IPS-15b (cell line): Measurements from ENCODE around the gene FBXW11.

Source experiments
- H3K27me3 ChIP-seq: one replicate; pipeline ENCODE4 v1.6.1; 2013; ENCODE audit warnings: low read length; ENCODE audit not compliant: control insufficient read depth, insufficient read depth
- H3K36me3 ChIP-seq: one replicate; pipeline ENCODE4 v1.6.1; 2013; ENCODE audit warnings: low read length; ENCODE audit not compliant: control insufficient read depth, insufficient read depth
- H3K4me1 ChIP-seq: one replicate; pipeline ENCODE4 v1.6.1; 2013; ENCODE audit warnings: mild to moderate bottlenecking, low read length; ENCODE audit not compliant: control insufficient read depth, insufficient read depth
- H3K4me3 ChIP-seq: one replicate; pipeline ENCODE4 v1.5.1; 2013; ENCODE audit warnings: low read depth, low read length
- H3K9ac ChIP-seq: one replicate; pipeline ENCODE4 v1.6.1; 2013; ENCODE audit warnings: low read depth, mild to moderate bottlenecking, low read length
- H3K9me3 ChIP-seq: one replicate; pipeline ENCODE4 v1.6.1; 2013; ENCODE audit warnings: mild to moderate bottlenecking, low read length; ENCODE audit not compliant: control insufficient read depth, insufficient read depth

Gene FBXW11

GRCh38 chr5:172006321-172007174 is at the start of gene FBXW11:
TSS of gene FBXW11 (minus strand) at chr5:172006638. CDS start at chr5:172006502, 136 bp downstream.
- peaks cover 3% of the 10 kb centered on the region for H3K36me3 ChIP-seq
- H3K4me3 ChIP-seq: peak within 1 kb of the TSS; percentile 98
- peak within 1 kb of the TSS; percentile 98 for H3K9ac ChIP-seq
- H3K4me1 ChIP-seq: peaks cover 30% of the 10 kb centered on the region
- no peaks in the 10 kb centered on the region for H3K9me3 ChIP-seq
- no peaks in the 10 kb centered on the region for H3K27me3 ChIP-seq

- Histone ChIP-seq H3K4me1 (no peaks in the 10 kb centered on the region), H3K27me3 (no peaks in the 10 kb centered on the region), H3K9me3 (no peaks in the 10 kb centered on the region), H3K4me3 (no peak overlapping the region), H3K9ac (no peak overlapping the region), H3K36me3 (peaks cover 18% of the 10 kb centered on the region)
Observed at GRCh38 chr5:172055996-172056395, 49.6 kb upstream of the FBXW11 start.

GRCh38 chr5:172055421-172055820 is 49.0 kb upstream of the FBXW11 start:
- H3K36me3 ChIP-seq: peaks cover 18% of the 10 kb centered on the region
- H3K4me1 ChIP-seq: no peaks in the 10 kb centered on the region
- H3K9me3 ChIP-seq: no peaks in the 10 kb centered on the region
- H3K4me3 ChIP-seq: no peak overlapping the region
- H3K27me3 ChIP-seq: no peaks in the 10 kb centered on the region
- no peak overlapping the region for H3K9ac ChIP-seq

- Histone ChIP-seq H3K9me3 (no peaks in the 10 kb centered on the region), H3K27me3 (no peaks in the 10 kb centered on the region), H3K4me3 (no peak overlapping the region), H3K4me1 (no peaks in the 10 kb centered on the region), H3K36me3 (peaks cover 18% of the 10 kb centered on the region), H3K9ac (no peak overlapping the region)
Observed at GRCh38 chr5:172054611-172055153, 48.2 kb upstream of the FBXW11 start.

- Histone ChIP-seq H3K4me1 (peaks cover 6% of the 10 kb centered on the region), H3K36me3 (peaks cover 17% of the 10 kb centered on the region), H3K9ac (no peak overlapping the region)
Observed at GRCh38 chr5:172052450-172053236, 46.2 kb upstream of the FBXW11 start.

GRCh38 chr5:172051643-172052339 is 45.4 kb upstream of the FBXW11 start:
- Histone ChIP-seq H3K36me3 (peaks cover 13% of the 10 kb centered on the region), H3K9me3 (no peaks in the 10 kb centered on the region), H3K27me3 (no peaks in the 10 kb centered on the region), H3K4me1 (peaks cover 9% of the 10 kb centered on the region), H3K9ac (no peak overlapping the region), H3K4me3 (no peak overlapping the region)

More at GRCh38 chr5:172052450-172053236, 46.2 kb upstream of the FBXW11 start:
- Histone ChIP-seq H3K9me3 (no peaks in the 10 kb centered on the region), H3K4me3 (no peak overlapping the region), H3K27me3 (no peaks in the 10 kb centered on the region)

- Histone ChIP-seq H3K36me3 (peaks cover 9% of the 10 kb centered on the region), H3K4me3 (no peak overlapping the region)
Observed at GRCh38 chr5:172050080-172050479, 43.6 kb upstream of the FBXW11 start.

GRCh38 chr5:172049226-172049796 is 42.9 kb upstream of the FBXW11 start:
- H3K36me3 ChIP-seq: peaks cover 9% of the 10 kb centered on the region
- H3K9me3 ChIP-seq: no peaks in the 10 kb centered on the region
- H3K27me3 ChIP-seq: no peaks in the 10 kb centered on the region
- no peak overlapping the region for H3K9ac ChIP-seq
- H3K4me1 ChIP-seq: peaks cover 9% of the 10 kb centered on the region
- H3K4me3 ChIP-seq: no peak overlapping the region

More at GRCh38 chr5:172050080-172050479, 43.6 kb upstream of the FBXW11 start:
- Histone ChIP-seq H3K27me3 (no peaks in the 10 kb centered on the region), H3K4me1 (peaks cover 9% of the 10 kb centered on the region), H3K9me3 (no peaks in the 10 kb centered on the region), H3K9ac (no peak overlapping the region)

- Histone ChIP-seq H3K9me3 (no peaks in the 10 kb centered on the region), H3K9ac (no peak overlapping the region), H3K36me3 (peaks cover 5% of the 10 kb centered on the region), H3K4me1 (peaks cover 9% of the 10 kb centered on the region), H3K27me3 (no peaks in the 10 kb centered on the region), H3K4me3 (no peak overlapping the region)
Observed at GRCh38 chr5:172048539-172049101, 42.2 kb upstream of the FBXW11 start.

GRCh38 chr5:172048170-172048422 is 41.7 kb upstream of the FBXW11 start:
- Histone ChIP-seq H3K36me3 (peaks cover 5% of the 10 kb centered on the region), H3K27me3 (no peaks in the 10 kb centered on the region), H3K9me3 (no peaks in the 10 kb centered on the region), H3K9ac (no peak overlapping the region), H3K4me3 (no peak overlapping the region), H3K4me1 (peaks cover 9% of the 10 kb centered on the region)

GRCh38 chr5:172046593-172046992 is 40.2 kb upstream of the FBXW11 start:
- Histone ChIP-seq H3K9ac (no peak overlapping the region), H3K4me1 (peaks cover 9% of the 10 kb centered on the region), H3K9me3 (no peaks in the 10 kb centered on the region), H3K4me3 (no peak overlapping the region), H3K36me3 (peaks cover 3% of the 10 kb centered on the region), H3K27me3 (no peaks in the 10 kb centered on the region)
